Fibroblast of lung (primary cell): ENCODE results near the gene CCDC187.

Experiments
- CTCF ChIP-seq, 2 donors: IDR thresholded peaks in 1 of 2; conservative IDR thresholded peaks in 1 of 2; 1 replicate in 1 of 2; 2 replicates in 1 of 2; pipeline ENCODE4 v1.5.1; 2011 to 2012; ENCODE audit warnings: low read length in 2 of 2, control low read depth in 1 of 2, inconsistent platforms in 1 of 2, low read depth in 1 of 2, mild to moderate bottlenecking in 1 of 2
- EZH2 ChIP-seq: IDR thresholded peaks from 2 replicates; pipeline ENCODE4 v1.5.1; 2012; ENCODE audit warnings: low read length, control low read depth, mild to moderate bottlenecking; ENCODE audit errors: missing control alignments

DNA sequence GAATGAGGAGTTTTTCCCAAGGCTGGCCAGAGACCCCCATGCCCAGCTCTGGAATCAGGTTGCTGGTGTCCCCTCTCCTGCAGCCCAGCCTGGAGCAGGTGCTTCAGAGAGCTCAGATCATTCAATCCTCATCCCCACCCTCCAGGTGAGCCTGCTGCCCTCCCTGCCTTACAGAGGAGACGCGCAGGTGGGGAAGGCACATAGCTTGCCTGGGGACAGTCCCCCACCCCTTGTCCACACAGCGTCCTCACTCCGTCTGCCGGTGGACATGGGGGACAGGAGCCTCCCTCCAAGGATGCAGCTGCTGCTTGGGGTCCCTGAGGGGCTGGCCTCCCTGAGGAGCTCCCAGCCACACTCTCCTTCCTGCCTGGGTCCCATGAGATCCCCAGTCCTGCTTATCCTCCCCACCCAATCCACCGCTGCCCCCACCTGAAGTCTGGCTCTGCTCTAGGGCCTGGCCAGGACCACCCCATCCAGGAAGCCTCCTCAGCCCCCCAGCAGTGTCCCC lies 41.2 kb downstream of the CCDC187 start:
- TF ChIP-seq CTCF (conservative IDR thresholded peaks at IDR 0.05 in 1 of 2, IDR thresholded peaks at IDR 0.05 in 1 of 2; ENCODE audit: low read depth in 1 of 2, low read length in 2 of 2) (no peak), EZH2 (no peak)
